ENCODE data around the gene RTL3. TPM values are rescaled to one million over a fixed set of nuclear protein-coding genes. Genes with fewer than 3 reads are reported as not detected.

RTL3 gene
- total RNA-seq: not detected in 2 replicates

GRCh38 chrX:78658845-78659744, at the start of gene RTL3:
TSS of gene RTL3 (minus strand) at chrX:78659328. CDS start at chrX:78658420, 908 bp downstream.

Other genes starting within 250 kb of the RTL3 start
- gene LPAR4, start 88.4 kb upstream of the RTL3 start, total RNA-seq: not detected in 2 replicates

All from hair follicular keratinocyte (primary cell).